GM18505 (cell line): ENCODE results near the gene DOHH.

Experiments
- ATAC-seq: cut with Tn5 transposase; IDR thresholded peaks from one replicate; pipeline ENCODE4 v1.9.1; 2021; ENCODE audit not compliant: unreplicated experiment
- POLR2A ChIP-seq: IDR thresholded peaks from 4 replicates; pipeline ENCODE4 v1.6.1; 2011; ENCODE audit warnings: borderline replicate concordance; ENCODE audit not compliant: insufficient read depth, insufficient read length; ENCODE audit errors: extremely low read depth

The DOHH gene

GRCh38 chr19:3520166-3521103 lies 20.0 kb upstream of the DOHH start:
- no peak for ATAC-seq
- TF ChIP-seq POLR2A, result no peak

GRCh38 chr19:3519126-3519525 lies 18.7 kb upstream of the DOHH start:
- no peak for ATAC-seq
- no peak for TF ChIP-seq POLR2A

- TF ChIP-seq POLR2A, result no peak
- ATAC-seq, result no peak
Measured at GRCh38 chr19:3518659-3519058, 18.2 kb upstream of the DOHH start.

- TF ChIP-seq POLR2A, result no peak
- no peak for ATAC-seq
Measured at GRCh38 chr19:3518255-3518654, 17.8 kb upstream of the DOHH start.

- TF ChIP-seq POLR2A, result no peak
- no peak for ATAC-seq
Measured at GRCh38 chr19:3517638-3518037, 17.2 kb upstream of the DOHH start.

GRCh38 chr19:3516675-3517207 lies 16.3 kb upstream of the DOHH start:
- ATAC-seq, result no peak
- no peak for TF ChIP-seq POLR2A

- no peak for TF ChIP-seq POLR2A
- no peak for ATAC-seq
Measured at GRCh38 chr19:3515891-3516422, 15.5 kb upstream of the DOHH start.

- ATAC-seq, result no peak
- TF ChIP-seq POLR2A, result no peak
Measured at GRCh38 chr19:3514930-3515329, 14.5 kb upstream of the DOHH start.

- no peak for TF ChIP-seq POLR2A
- ATAC-seq, result no peak
Measured at GRCh38 chr19:3513229-3514140, 13.0 kb upstream of the DOHH start.

- no peak for ATAC-seq
- no peak for TF ChIP-seq POLR2A
Measured at GRCh38 chr19:3512562-3513228, 12.2 kb upstream of the DOHH start.

- no peak for ATAC-seq
- no peak for TF ChIP-seq POLR2A
Measured at GRCh38 chr19:3511506-3512251, 11.2 kb upstream of the DOHH start.

GRCh38 chr19:3510727-3511126 lies 10.3 kb upstream of the DOHH start:
- no peak for ATAC-seq
- TF ChIP-seq POLR2A, result no peak
